Kidney tubule cell (primary cell): ENCODE results near the gene AK4.

Experiments used
- DNase-seq: peaks from one replicate; pipeline ENCODE4 v3.0.0-alpha.2; 2018; ENCODE audit warnings: low spot score

The AK4 gene

DNA sequence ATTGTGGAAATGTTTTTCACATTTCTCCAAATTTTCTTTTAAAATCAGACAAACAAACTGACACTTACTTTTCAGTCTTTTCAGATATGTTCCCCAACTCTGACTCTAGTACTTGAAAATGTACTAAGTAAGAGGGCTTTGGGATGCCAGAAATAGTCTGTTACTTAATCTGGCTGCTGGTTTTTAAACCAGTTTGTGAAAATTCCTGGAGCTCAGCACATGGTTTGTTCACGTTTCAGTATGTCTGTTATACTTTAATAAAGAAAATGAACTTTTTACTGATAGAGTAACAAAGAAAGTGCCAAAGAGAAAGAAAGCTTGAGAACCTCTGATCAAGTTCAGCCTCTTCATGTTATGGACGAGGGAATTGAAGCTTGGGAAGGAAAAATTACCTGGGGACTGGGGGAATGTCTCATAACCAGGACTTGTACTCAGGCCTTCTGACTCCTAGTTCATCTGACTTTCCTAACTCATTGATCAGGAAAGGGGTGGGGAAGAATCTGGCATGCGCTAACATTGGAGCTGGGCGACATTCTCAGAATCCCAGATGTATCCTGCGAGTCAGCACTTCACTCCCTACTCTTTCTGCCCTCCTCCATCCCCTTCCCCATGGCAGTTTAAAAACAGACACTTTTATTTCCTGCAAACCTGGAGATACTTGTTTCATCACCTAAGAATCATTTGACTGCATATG is 130.5 kb downstream of the AK4 start:
- DNase-seq: peak; percentile 12

- DNase-seq: no peak
These were observed 131.2 kb downstream of the AK4 start for GRCh38 chr1:65279070-65279779.
